GM19328 (cell line): ENCODE data around the gene PRSS8.
"Not testable (repeated sequence)": the region's sequence is repeated elsewhere in the genome, so short reads cannot be mapped to it uniquely, and the experiment has no call there.

ENCODE experiments used
- ATAC-seq: cut with Tn5 transposase; IDR thresholded peaks from one replicate; pipeline ENCODE4 v1.9.1; 2021; ENCODE audit warnings: mild to moderate bottlenecking, moderate library complexity; ENCODE audit not compliant: unreplicated experiment

The PRSS8 gene

GRCh38 chr16:31107465-31107867 lies 28.1 kb downstream of the PRSS8 start:
- no peak for ATAC-seq

- ATAC-seq: no peak
Measured at GRCh38 chr16:31106509-31107464, 28.7 kb downstream of the PRSS8 start.

GRCh38 chr16:31105677-31106213 lies 29.8 kb downstream of the PRSS8 start:
- ATAC-seq: no peak

- not testable (repeated sequence) for ATAC-seq
Measured at GRCh38 chr16:31100876-31101641, 34.5 kb downstream of the PRSS8 start.

GRCh38 chr16:31099860-31100638 lies 35.5 kb downstream of the PRSS8 start:
- no peak for ATAC-seq

- ATAC-seq: peak; percentile 61
Measured at GRCh38 chr16:31094424-31095120, 41.0 kb downstream of the PRSS8 start, which contains the start of gene VKORC1. Gene VKORC1, minus strand, starts transcription at chr16:31094797. Its CDS starts 68 bp downstream, at chr16:31094729.

- ATAC-seq: no peak
Measured at GRCh38 chr16:31094088-31094423, 41.5 kb downstream of the PRSS8 start.

GRCh38 chr16:31093132-31093703 lies 42.3 kb downstream of the PRSS8 start:
- no peak for ATAC-seq

GRCh38 chr16:31092330-31092729 lies 43.2 kb downstream of the PRSS8 start:
- no peak for ATAC-seq

GRCh38 chr16:31090540-31090939 lies 45.0 kb downstream of the PRSS8 start:
- ATAC-seq: no peak

GRCh38 chr16:31089199-31089598 lies 46.3 kb downstream of the PRSS8 start:
- ATAC-seq: no peak

GRCh38 chr16:31088459-31089183 lies 46.9 kb downstream of the PRSS8 start, which contains the start of gene PRSS53:
Gene PRSS53, minus strand, starts transcription at chr16:31088943. Its CDS starts 134 bp downstream, at chr16:31088809.
- ATAC-seq: no peak

- ATAC-seq: no peak
Measured at GRCh38 chr16:31087971-31088370, 47.6 kb downstream of the PRSS8 start.

GRCh38 chr16:31087481-31087880 lies 48.0 kb downstream of the PRSS8 start:
- no peak for ATAC-seq

GRCh38 chr16:31086629-31086906 lies 49.0 kb downstream of the PRSS8 start:
- ATAC-seq: no peak

- ATAC-seq: no peak
Measured at GRCh38 chr16:31085873-31086628, 49.5 kb downstream of the PRSS8 start.

- ATAC-seq: no peak
Measured at GRCh38 chr16:31085411-31085810, 50.1 kb downstream of the PRSS8 start.

GRCh38 chr16:31084584-31085302 lies 50.8 kb downstream of the PRSS8 start:
- ATAC-seq: no peak
